Stimulated activated CD4-positive, alpha-beta T cell treated with anti-CD3 and anti-CD28 coated beads, Interleukin-15, amount 100 ng/mL, for 48 hours (primary cell): ENCODE results near the gene ANK2.

ENCODE experiments used
- DNase-seq, 2 donors: peaks; one replicate each; pipeline ENCODE4 v3.0.0-alpha.2; 2020; ENCODE audit warnings: low read depth in 2 of 2

Gene ANK2

GRCh38 chr4:113049421-113050370, at the start of gene ANK2:
Gene ANK2, plus strand, starts transcription at chr4:113049653. Its CDS starts 76 bp downstream, at chr4:113049729.
- DNase-seq: no peak

DNA sequence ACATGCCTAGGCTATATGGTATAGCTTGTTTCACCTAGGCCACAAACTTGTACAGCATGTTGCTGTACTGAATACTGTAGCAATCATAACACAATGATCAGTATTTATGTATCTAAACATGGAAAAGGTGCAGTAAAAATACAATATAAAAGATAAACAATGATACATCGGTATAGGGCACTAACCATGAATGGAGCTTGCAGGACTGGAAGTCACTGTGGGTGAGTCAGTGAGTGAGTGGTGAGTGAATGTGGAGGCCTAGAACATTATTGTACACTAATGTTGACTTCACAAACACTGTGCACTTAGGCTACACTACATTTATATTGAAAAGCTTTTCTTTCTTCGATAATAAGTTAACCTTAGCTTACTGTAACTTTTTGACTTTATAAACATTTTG, 45.6 kb upstream of the ANK2 start:
- no peak for DNase-seq

DNA sequence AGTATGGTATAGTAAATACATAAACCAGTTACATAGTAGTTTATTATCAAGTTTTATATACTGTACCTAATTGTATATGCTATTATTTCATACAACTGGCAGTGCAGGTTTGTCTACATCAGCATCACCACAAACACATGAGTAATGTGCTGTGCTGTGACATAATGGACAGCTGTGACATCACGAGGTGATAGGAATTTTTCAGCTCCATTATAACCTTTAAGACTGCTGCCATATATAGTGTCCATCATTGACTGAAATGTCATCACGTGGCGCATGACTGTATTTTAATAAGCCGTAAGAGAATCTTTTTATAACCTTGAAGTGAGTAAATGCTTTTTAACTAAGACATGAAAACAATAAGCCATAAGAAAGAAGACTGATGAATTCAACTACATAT, 44.8 kb upstream of the ANK2 start:
- no peak for DNase-seq

GRCh38 chr4:113006632-113007031, 42.8 kb upstream of the ANK2 start:
- DNase-seq: no peak

DNA sequence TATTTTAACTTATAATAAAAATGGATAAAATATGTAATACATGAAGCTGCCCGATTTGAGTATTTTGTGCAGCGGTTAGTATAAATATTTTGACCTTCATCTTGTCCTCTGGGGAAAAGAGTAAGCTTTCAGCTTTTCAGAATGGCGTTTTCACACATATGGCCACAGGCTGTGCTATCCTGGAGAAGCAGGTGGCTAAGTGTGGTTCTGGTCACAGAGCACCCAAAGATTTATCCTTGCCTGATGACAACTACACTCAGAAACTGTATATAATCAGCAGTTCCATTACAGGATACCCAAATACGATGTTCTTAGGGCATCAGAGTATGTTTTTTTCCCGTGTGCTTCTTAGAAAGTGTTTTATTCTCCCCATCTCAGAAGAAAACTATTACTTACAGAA, 42.3 kb upstream of the ANK2 start:
- DNase-seq: no peak

GRCh38 chr4:113008135-113008534, 41.3 kb upstream of the ANK2 start:
- no peak for DNase-seq

- DNase-seq: no peak
Observed at GRCh38 chr4:113008716-113009115, 40.7 kb upstream of the ANK2 start.

DNA sequence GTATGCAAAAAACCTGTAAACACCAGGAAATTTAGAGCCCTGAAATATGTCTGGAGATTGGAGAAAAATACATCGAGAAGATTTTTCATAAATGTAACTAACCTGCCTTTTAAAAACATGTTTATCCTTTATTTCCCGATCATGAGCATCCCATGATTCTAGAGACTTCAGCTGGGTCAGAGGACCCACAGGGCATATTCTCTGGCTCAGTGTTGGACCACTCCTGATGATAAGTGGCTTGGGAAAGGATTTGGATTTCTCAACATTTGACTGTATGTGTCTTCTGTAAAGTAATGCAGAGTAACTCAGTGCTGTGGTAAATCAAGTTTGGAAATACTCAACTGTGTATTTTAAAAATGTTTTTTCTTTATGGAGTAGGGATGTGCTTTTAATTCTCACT, 40.0 kb upstream of the ANK2 start:
- no peak for DNase-seq

DNA sequence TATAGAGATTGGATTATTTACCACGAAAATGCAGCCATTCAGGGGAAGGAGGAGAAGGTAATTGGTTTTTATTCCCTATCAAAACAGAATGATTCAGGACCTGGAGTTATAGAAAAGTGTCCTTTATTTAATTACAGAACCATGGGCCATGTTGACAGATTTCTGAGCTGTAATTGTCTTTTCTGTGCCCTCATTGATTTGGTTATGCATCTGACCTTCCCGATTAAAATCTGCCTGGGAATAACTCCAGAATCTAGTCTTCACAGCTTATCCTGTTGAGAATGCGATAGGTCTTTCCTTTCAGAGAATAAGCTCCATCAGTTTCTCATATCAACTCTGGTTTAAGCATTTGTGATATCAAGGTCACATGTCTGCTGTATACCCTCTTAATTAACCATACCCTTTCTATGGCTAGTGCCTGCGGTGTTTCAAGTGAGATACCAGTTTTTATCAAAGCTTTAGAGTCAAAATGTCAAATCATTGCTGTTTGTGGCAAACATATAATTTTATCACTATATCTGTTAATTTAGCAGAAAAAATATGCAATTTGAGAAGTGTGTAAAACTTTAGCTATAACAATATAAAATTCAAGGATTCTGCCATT, 37.2 kb upstream of the ANK2 start:
- DNase-seq: no peak

GRCh38 chr4:113012786-113013185, 36.7 kb upstream of the ANK2 start:
- DNase-seq: no peak

DNA sequence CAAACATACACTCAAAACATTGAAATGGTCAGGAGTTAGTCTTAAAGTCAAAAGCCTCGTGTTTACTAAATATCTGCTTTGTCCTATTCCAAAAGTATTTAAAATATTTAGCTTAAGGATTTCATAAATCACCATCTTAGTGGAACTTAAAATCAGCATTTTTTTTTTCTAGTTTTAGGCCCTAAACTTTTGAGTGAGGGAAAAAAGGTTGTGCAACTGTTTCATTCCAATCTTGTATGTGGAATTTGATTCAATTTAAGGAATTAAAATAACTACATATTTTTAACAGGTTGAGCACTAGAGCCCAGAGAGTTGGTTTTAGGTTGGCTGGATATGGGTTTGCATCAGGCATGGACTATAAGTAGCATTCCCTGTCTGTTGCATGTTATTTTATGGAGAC, 35.7 kb upstream of the ANK2 start:
- no peak for DNase-seq

DNA sequence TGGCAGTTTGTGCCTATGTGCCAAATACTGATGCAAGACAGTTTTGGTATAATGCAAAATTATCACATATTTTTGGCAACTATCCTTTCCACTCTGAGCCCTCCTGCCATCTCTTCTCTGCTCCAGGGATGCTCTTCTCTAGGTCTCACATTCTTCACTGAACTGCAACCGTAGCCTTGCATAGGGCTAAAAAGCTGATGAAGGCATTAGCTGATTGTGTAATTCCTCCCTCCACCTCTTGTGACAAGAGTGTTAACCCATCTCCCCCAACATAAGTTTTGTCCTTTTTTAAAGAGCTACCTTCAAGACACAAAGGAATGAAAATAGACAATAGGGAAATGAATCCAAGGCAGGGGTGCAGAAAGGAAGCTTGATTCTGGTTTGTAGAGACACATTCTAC, 33.1 kb upstream of the ANK2 start:
- no peak for DNase-seq

GRCh38 chr4:113020966-113021365, 28.5 kb upstream of the ANK2 start:
- no peak for DNase-seq

GRCh38 chr4:113024388-113024787, 25.1 kb upstream of the ANK2 start:
- DNase-seq: no peak

GRCh38 chr4:113025416-113025815, 24.0 kb upstream of the ANK2 start:
- DNase-seq: no peak

- no peak for DNase-seq
Observed at GRCh38 chr4:113026556-113026955, 22.9 kb upstream of the ANK2 start.

DNA sequence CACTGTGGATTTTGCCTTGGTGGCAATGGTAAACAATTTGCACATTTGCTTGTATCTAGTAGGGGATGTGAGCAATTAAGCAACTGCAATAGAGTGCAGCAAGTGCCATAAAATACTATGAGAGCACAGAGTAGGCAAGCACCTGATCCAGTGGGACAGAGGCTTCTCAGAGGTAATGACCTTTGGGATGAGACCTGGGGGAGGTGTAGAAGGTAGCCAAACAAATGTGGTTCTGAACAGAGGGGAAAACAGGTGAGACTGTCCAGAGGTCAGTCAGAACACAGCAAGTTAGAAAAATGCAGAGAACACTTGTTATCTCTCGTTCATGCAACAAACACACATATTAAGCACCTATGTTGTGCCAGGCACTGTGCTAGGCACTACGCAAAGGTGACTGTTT, 21.4 kb upstream of the ANK2 start:
- DNase-seq: no peak

DNA sequence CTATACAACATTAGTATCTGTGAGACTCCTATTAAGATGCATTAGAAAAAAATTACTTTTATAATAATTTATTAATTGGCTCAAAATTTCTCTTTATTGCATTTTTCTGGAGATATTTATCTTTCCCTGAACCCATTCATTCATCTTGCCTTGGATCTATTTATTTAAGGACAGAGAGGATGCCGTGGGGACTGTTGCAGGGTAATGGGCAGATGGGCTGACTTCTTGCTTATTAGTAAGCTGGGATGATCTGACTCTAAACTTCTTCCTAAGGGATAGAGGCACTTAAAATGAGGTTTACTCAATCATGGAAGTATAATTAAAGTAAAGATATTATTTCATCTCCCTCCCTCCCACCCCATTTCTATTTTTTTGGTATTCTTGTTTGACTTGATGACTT, 18.2 kb upstream of the ANK2 start:
- DNase-seq: no peak

DNA sequence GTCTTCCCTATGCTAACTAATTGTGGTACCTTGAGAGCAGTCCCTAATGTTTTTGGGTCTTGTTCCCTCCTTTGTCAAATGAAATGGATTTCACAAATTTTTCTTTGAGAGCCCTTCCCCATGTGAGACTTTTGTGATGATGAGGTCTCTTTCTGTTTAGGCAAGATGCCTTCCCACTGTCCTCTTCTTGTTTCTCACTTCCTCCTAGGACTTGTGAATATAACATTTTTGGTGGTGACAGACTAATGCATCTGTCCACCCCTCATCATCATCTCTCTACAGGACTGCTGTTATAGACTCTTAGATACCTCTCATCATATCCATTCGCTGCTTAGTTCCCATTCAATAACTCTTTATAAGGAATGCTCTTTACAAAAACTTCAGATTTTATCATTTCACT, 8.7 kb upstream of the ANK2 start:
- no peak for DNase-seq

DNA sequence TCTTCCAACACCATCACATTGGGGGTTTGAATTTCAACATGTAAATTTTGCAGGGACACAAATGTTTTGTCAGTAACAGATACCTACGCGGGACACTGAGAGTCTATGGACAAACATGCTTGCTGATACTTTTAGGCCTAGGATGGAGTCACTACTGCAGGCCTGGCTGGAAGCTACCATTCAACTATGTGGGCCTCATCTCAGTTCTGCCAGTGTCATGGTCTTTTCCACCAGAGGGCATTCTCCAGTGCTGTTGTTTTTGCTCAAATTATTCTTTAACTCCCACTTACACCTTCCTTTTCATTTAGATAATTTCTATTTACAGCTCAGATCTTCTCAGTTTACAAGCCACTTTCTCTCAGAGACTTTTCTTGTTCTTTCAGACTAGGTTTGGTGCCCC, 7.0 kb upstream of the ANK2 start:
- DNase-seq: no peak

DNA sequence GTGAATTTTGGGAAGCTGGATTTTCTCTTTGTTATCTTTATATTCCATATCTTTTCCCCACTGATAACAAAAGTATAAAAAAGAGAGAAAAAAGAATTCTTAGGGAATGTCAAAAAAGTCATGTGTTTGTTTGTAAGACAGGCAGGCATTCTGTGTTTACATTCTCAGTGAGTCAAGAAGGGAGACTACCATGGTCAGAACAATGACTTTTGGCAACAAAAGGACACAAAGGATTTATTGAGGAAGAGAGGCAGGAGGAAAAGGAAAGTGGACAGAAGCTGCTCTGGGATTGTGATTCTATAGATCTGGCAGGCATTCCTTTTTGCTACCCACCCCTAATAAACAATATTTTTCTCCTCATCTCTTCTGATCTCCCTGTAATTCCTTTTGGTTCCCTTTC, 5.9 kb upstream of the ANK2 start:
- DNase-seq: no peak

DNA sequence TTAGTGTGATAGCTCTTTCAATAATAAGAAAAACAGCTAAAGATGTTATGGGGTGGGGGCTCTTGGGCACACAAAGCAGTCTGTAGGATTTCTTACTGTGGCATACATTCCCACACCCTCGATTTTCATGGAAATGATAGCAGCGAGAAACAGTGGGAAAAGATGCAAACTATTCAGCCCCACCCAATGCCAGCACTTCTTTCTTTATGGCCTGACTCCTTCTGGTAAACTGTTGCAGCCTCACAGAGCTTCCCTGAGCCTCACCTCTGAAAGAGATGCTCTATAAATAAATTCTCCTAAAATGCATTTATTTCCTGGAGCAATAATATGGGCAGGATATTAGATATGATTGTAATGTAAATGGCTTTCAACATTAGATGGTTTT, 910 bp downstream of the ANK2 start:
- no peak for DNase-seq

DNA sequence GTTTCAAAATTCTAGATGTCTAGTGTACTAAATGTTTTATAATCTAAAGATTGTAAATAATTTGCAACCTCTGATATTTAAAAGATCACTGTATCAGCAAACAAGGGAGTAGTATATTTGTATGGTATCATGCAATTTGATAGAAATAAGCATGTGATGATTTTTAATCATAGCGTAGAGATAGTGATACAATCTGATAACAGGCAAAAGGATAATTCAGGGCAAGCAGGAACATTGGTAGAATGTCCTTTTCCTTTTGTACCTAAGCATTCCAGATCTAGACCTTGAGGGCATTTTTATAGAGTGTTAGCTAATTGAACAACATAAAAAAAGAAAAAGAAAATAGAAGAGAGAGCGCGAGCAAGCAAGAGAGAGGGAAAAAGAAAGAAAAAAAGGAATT, 1.4 kb downstream of the ANK2 start:
- DNase-seq: no peak
